K562 (cell line): ENCODE data around the gene ACTL8. TPM values are rescaled to one million over a fixed set of nuclear protein-coding genes. Genes with fewer than 3 reads are reported as not detected.

Experiments used
- BRF2 ChIP-seq: IDR thresholded peaks from 3 replicates; pipeline ENCODE4 v1.6.1; 2011; ENCODE audit warnings: borderline replicate concordance, mild to moderate bottlenecking; ENCODE audit not compliant: insufficient read length, insufficient read depth
- CBX1 ChIP-seq: sonication (generic); IDR thresholded peaks from 2 replicates; pipeline ENCODE4 v1.6.1; 2016; ENCODE audit warnings: antibody characterized with exemption, low read depth, mild to moderate bottlenecking
- CHAMP1 ChIP-seq: fragments of 450-650 bp; IDR thresholded peaks from 2 replicates; pipeline ENCODE4 v1.6.1; 2016; ENCODE audit warnings: mild to moderate bottlenecking
- COPS2 ChIP-seq: fragments of 450-650 bp; conservative IDR thresholded peaks from 2 replicates; pipeline ENCODE4 v1.6.1; 2016; ENCODE audit warnings: mild to moderate bottlenecking, moderate library complexity
- DLX4 ChIP-seq: fragments of 250-450 bp; sonication (Bioruptor Pico); IDR thresholded peaks from 2 replicates; pipeline ENCODE4 v1.6.1; 2021; ENCODE audit warnings: mild to moderate bottlenecking
- E2F3 ChIP-seq: fragments of 250-450 bp; sonication (Bioruptor Pico); IDR thresholded peaks from 2 replicates; pipeline ENCODE4 v1.4.0; 2020; ENCODE audit warnings: mild to moderate bottlenecking
- ETS2 ChIP-seq: IDR thresholded peaks from 2 replicates; pipeline ENCODE4 v1.6.1; 2016; ENCODE audit warnings: borderline replicate concordance, missing genetic modification characterization, mild to moderate bottlenecking, moderate library complexity, missing compliant biosample characterization; ENCODE audit not compliant: poor library complexity, severe bottlenecking
- GTF2E2 ChIP-seq: fragments of 200-800 bp; sonication (Bioruptor generic); IDR thresholded peaks from 2 replicates; pipeline ENCODE4 v1.6.1; 2016; ENCODE audit warnings: missing genetic modification characterization, missing compliant biosample characterization
- HDAC1 ChIP-seq, 2 experiments: fragments of 450-650 bp; IDR thresholded peaks; 2 replicates each; pipeline ENCODE4 v1.6.1; 2016 to 2017; ENCODE audit warnings: inconsistent platforms in 1 of 2, mild to moderate bottlenecking in 1 of 2, moderate library complexity in 1 of 2
- MAFF ChIP-seq: IDR thresholded peaks from 2 replicates; pipeline ENCODE4 v1.6.1; 2012; ENCODE audit warnings: low read length, improper control_type of control experiment
- MED1 ChIP-seq: sonication (generic); formaldehyde crosslinking; IDR thresholded peaks from 2 replicates; pipeline ENCODE4 v1.8.1; 2023; ENCODE audit warnings: missing genetic modification reagents, borderline replicate concordance
- NFRKB ChIP-seq: fragments of 450-650 bp; IDR thresholded peaks from 2 replicates; pipeline ENCODE4 v1.6.1; 2016; ENCODE audit warnings: low read depth
- NONO ChIP-seq, 2 experiments: fragments of 200-400 bp in 1 of 2; fragments of 450-650 bp in 1 of 2; formaldehyde crosslinking in 1 of 2; IDR thresholded peaks; 2 replicates each; pipeline ENCODE4 v1.6.1; 2017; ENCODE audit warnings: low read depth in 2 of 2, mild to moderate bottlenecking in 2 of 2, moderate library complexity in 2 of 2, low read length in 1 of 2
- NR4A1 ChIP-seq, 2 experiments: fragments of 250-450 bp in 1 of 2; fragments of 450-650 bp in 1 of 2; sonication (Bioruptor Pico) in 1 of 2; IDR thresholded peaks; 2 replicates each; pipeline versions ENCODE4 v1.4.0 to v1.6.1; 2016 to 2020; ENCODE audit warnings: mild to moderate bottlenecking in 2 of 2, missing compliant biosample characterization in 1 of 2, missing genetic modification characterization in 1 of 2, moderate library complexity in 1 of 2
- POLR2H ChIP-seq: IDR thresholded peaks from 2 replicates; pipeline ENCODE4 v1.6.1; 2016; ENCODE audit warnings: missing genetic modification characterization, low read depth, mild to moderate bottlenecking, control low read depth, missing compliant biosample characterization, moderate library complexity
- RNF2 ChIP-seq: sonication (generic); IDR thresholded peaks from 2 replicates; pipeline ENCODE4 v1.6.1; 2016
- SNAPC5 ChIP-seq: fragments of 250-450 bp; sonication (Bioruptor Pico); IDR thresholded peaks from 2 replicates; pipeline ENCODE4 v1.8.0; 2021; ENCODE audit warnings: moderate library complexity, mild to moderate bottlenecking, inconsistent platforms
- TEAD2 ChIP-seq: fragments of 450-650 bp; IDR thresholded peaks from 2 replicates; pipeline ENCODE4 v1.6.1; 2016; ENCODE audit warnings: missing genetic modification characterization, control low read depth, missing compliant biosample characterization
- ZBED1 ChIP-seq: IDR thresholded peaks from 2 replicates; pipeline ENCODE4 v1.6.1; 2014
- ZFPM2 ChIP-seq: fragments of 250-450 bp; sonication (Bioruptor Pico); IDR thresholded peaks from 2 replicates; pipeline ENCODE4 v1.5.1; 2022; ENCODE audit warnings: mild to moderate bottlenecking
- ZNF324 ChIP-seq: fragments of 250-450 bp; sonication (Bioruptor Pico); IDR thresholded peaks from 2 replicates; pipeline ENCODE4 v1.4.0; 2020; ENCODE audit warnings: mild to moderate bottlenecking
- ZNF445 ChIP-seq: fragments of 250-450 bp; sonication (Bioruptor Pico); IDR thresholded peaks from 2 replicates; pipeline ENCODE4 v1.4.0; 2020; ENCODE audit warnings: low read depth, mild to moderate bottlenecking, moderate library complexity
- polyA plus RNA-seq, 8 experiments: library from polyadenylated mRNA; depleted of rRNA in 4 of 8; stranded (reverse) in 5 of 8; unstranded in 3 of 8; fragments of >200 nt; fragmentation: Nextera tagmentation in 2 of 8; fragmentation: Illumina TruSeq in 1 of 8; extraction: Ambion mirVana in 2 of 8; extraction: Trizol in 1 of 8; gene quantifications; 2 replicates each; pipeline versions ENCODE4 v1.2.1 to v1.2.3, GENCODE V29; 2011 to 2014; ENCODE audit warnings: inconsistent platforms in 1 of 8, missing spikeins in 1 of 8
- total RNA-seq, 7 experiments: library from RNA; depleted of rRNA in 6 of 7; stranded (reverse); fragments of >200 nt in 6 of 7; fragmentation: Illumina TruSeq in 2 of 7; extraction: Trizol in 2 of 7; gene quantifications; 2 replicates each; pipeline versions ENCODE4 v1.2.1 to v1.2.3, GENCODE V29; 2011 to 2021; ENCODE audit warnings: low replicate concordance in 1 of 7
- TF ChIP-seq, protein P1 (sequence below): sonication (generic); IDR thresholded peaks from 2 replicates; pipeline ENCODE4 v1.6.1; 2016

Gene ACTL8
- total and polyA plus RNA-seq, 9 of the 15 experiments (the other 6 are each of a cell fraction or from before 2014, with no cell fraction given): 0.30 to 3.3 (median 1.6) TPM

- TF ChIP-seq CHAMP1 (no peak), TEAD2 (no peak), GTF2E2 (tag) (no peak), MED1 (CRISPR knock-in tag) (no peak), ZNF324 (CRISPR knock-in tag) (no peak), ZFPM2 (CRISPR knock-in tag) (no peak), NFRKB (no peak), SNAPC5 (no peak), ZNF445 (CRISPR knock-in tag) (no peak), MAFF (no peak), CBX1 (peak; percentile 96), BRF2 (no peak), ZBED1 (peak; percentile 70; the same call in 1 of the 2 replicates), POLR2H (tag) (no peak), COPS2 (no peak), DLX4 (CRISPR knock-in tag) (no peak), ETS2 (tag) (no peak), NONO (IDR thresholded peaks at IDR 0.05; ENCODE audit: low read depth in 2 of 2, low read length in 1 of 2) (no peak), E2F3 (CRISPR knock-in tag) (no peak), NR4A1 (CRISPR knock-in tag; IDR thresholded peaks at IDR 0.05) (no peak), NR4A1 (tag; IDR thresholded peaks at IDR 0.05) (no peak), HDAC1 (IDR thresholded peaks at IDR 0.05) (no peak), RNF2 (peak; percentile 53; the same call in 1 of the 2 replicates)
- TF ChIP-seq, protein P1, sequence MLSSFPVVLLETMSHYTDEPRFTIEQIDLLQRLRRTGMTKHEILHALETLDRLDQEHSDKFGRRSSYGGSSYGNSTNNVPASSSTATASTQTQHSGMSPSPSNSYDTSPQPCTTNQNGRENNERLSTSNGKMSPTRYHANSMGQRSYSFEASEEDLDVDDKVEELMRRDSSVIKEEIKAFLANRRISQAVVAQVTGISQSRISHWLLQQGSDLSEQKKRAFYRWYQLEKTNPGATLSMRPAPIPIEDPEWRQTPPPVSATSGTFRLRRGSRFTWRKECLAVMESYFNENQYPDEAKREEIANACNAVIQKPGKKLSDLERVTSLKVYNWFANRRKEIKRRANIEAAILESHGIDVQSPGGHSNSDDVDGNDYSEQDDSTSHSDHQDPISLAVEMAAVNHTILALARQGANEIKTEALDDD: no peak
These were observed at the start of gene ACTL8 (continued) for GRCh38 chr1:17755120-17755519.
